ENCODE data around the gene CBX7.
A peak's percentile ranks its signal among the peaks of the same experiment; 100 is the strongest.
"Not testable (repeated sequence)": the region's sequence is repeated elsewhere in the genome, so short reads cannot be mapped to it uniquely, and the experiment has no call there.

CBX7 gene

DNA sequence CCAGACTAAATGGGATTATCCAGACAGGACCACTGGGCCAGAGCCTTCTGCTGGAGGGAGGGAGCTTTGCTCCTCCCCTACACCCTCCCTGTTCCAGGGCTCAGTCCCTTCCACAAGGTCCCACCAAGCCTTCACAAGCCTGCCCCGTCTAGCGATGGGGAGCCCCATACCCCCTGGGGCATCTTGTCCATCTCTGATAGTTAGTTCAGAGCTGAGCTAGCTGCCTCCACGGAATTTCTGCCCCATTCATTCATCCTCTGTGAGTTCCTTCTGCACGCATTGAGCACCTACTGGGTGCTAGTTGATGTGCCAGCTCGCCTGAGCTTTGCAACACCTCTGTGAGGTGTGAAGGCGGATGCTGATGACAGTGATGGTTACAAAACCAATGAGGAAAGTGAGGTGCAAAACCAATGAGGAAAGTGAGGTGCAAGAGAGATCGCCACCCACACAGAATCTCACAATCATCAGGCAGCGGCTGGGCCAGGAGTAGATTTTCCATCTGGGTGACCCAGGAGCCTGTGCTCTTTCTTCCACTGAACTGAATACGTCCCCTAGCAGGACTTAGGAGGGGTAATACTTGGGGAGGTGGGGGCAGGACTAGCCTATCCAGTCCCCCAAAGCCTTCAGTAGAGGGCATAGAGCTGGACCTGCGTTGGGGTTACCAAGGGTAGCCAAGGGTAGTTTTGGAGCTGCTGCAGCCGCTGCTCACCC lies 21.5 kb upstream of the CBX7 start:
- peak; percentile 82 for DNase-seq

DNA sequence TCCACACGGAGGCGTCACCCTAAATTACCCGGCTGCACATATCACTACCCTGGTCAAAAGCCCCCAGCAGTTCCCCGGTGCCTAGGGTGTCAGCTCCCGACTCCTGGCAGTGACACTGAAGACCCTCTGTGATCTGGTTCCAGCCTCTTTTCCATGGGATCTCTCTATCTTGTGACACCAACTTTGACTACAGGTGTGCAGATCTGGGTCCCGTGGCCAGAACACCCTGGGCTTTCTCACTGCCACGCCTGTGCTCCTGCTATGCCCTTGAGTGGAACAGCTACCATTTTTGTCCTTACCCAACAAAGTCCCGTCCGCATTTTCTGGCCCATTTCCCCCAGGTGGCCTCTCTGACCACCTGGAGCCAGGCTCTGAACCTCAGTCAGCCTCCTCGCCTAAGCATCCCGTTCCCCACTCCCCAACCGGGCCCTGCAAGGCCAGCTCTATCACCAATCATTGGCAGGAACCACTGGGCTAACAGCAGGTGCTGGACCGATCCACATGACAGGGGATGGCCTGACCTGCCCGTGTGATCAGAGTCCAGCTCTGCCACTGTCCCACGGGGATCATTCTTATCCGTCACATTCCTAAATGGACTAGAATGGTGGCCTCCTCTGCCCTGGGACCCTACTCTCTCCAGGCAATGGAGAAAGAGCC lies 20.7 kb upstream of the CBX7 start:
- DNase-seq = no peak

DNA sequence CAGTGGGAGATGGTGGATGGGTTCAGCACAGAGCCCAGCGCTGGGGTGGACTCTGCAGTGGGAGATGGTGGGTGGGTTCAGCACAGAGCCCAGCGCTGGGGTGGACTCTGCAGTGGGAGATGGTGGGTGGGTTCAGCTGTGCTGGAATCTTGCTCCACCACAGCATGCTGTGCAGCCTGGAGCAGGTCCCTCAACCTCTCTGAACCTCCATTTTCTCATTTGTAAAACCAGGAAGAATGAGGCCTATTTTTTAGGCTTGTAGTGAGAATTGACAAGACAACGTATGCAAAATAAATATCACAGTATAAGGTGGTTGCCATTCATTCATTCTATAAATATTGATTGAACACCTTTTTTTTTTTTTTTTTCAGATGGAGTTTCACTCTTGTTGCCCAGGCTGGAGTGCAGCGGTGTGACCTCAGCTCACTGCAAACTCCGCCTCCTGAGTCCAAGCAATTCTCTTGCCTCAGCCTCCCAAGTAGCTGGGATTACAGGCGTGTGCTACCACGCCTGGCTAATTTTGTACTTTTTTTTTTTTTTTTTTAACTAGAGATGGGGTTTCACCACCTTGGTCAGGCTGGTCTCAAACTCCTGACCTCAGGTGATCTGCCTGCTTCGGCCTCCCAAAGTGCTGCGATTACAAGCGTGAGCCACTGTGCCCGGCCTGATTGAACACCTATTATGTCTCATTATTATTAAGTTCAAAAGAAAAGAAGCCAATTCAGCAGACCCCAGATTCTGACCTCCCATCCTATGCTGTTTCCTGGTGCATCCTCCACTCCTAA lies 20.0 kb upstream of the CBX7 start:
- not testable (repeated sequence) for DNase-seq

DNA sequence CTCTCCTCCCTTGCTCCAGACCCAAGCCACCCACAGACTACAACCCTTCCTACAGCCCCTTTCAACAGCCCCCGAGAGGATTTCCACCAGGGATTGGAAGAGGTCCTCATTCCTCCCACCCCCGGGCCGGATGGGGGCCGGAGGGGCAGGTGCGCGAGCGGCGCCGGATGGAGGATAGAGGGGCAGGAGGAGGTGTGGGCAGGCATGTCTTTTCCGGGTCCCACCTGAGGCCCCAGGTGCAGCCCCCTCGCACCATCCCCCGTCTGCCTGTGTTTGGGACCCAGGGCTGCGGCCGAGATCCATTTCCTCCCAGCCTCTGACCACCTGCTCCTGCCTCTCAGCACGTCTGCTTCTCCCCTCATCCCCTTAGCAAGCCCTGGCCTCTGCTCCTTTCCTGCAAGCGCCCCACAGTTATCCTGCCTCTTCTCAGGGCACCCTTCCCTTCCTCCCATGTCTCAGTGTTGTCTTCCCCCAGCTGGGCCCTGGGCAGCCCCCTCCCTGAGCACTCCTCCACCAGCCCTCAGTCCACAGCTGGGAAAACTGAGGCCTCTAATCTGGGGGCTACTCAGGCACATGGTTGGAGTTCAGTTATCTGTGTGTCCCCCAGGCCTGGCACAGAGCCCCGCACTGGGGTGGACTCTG lies 19.3 kb upstream of the CBX7 start:
- no peak for DNase-seq

DNA sequence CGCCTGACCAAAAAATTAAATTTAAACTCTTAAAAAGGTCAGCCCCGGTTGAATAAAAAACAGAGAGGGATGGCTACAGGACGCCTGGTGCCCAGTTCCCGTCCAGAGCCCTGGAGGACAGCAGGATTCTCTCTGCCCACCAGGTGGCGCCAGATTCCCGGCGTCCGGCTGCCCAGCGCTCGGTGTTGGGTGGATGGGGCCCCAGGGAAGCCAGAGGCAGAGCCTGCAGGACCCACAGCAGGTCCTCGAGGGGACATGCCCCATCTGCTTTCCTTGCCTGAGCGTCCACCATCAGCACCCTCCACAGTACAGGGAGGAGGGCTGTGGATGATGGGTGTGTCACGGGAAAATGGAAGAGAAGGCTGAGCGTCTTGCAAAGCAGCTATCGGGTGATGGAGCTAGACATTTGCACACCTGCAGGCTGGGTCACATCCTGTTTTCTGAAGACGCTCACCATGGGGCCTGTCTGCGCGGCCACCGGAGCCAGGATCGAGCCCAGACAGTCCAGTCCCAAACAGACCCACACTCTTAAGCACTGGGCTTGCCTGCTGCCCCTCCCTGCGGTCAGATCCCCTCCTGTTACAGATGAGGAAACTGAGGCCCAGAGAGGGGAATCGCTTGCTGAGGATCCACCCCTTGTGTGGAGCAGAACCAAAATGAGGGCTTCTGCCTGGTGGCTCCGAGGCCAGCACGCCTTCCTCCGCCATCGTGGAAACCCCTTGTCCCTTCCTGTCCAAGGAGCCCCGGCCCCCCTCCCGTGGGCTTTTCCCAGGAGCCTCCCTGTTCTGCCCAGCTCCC lies 18.5 kb upstream of the CBX7 start:
- DNase-seq = peak; percentile 87

DNA sequence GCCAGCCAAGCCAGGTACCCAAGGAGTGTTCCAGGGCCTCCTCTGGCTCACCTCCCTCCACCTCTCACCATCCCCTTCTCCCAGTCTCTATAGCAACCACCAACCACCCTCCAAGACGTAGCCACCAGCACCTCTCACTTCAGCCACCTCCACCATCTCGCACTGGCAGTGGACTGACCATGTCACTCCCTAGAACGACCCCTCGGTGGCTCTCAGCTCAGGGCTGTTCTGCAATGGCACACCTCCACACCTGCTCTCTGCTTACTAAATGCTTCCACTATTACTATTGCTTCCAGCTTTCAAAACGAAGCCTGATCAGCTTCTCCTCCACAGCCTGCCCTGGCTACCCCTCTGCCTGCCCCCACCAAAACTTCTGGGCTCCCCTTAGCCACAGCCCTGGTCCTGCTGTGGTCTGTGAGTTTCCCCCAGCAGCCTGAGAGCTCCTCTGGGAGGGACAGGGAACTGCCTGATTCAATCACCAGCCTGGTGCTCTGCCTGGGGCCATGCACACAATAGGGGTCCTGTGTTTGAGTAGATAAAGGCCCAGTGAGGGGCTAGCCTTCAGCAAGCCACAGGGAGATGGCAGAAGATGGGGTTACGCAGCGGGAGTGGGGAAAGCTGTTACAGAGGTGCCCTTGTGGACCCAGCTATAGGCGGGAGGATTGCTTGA lies 17.5 kb upstream of the CBX7 start:
- DNase-seq = no peak

DNA sequence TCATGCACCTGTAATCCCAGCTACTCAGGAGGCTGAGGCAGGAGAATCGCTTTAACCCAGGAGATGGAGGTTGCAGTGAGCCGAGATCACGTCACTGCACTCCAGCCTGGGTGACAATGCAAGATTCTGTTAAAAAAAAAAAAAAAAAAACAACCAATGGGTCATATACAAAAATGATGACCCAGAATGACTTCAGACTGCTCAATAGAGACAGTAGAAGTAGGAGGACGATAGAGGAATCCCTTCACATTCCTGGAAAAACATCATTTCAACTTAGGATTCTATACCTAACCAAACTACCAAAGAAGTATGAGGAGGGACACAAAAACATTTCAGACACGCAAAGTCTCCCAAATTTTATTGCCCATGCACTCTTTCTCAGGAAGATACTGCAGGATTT lies 14.1 kb upstream of the CBX7 start:
- no peak for DNase-seq

DNA sequence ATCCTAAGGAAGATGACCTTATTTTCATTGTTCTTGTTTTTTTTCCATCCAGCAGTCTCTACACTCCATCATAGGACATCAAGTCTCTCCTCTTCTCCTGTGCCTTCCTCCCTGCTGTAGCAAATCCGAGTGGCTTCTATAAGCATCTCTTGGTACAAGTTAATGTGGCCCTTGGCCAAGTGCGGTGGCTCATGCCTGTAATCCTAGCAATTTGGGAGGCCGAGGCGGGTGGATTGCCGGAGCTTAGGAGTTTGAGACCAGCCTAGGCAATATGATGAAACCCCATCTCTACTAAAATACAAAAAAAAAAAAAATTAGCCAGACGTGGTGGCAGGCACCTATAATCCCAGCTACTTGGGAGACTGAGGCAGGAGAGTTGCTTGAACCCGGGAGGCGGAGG lies 3.6 kb upstream of the CBX7 start:
- DNase-seq = not testable (repeated sequence)

DNA sequence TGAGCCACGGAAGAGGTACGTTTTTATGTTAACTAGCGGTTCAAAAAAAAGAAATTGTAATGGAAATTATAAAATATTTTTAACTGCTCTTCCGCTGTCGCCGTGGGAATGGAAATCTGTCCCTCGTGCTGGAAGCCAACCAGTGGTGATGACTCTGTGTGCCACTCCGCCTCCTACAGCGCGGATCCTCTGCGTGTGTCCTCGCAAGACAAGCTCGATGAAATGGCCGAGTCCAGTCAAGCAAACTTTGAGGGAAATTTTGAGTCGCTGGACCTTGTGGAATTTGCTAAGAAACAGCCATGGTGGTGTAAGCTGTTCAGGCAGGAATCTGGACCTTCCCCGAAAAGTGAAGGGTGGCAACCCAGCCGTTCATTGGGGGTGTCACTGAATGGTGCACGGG lies 2.9 kb upstream of the CBX7 start:
- DNase-seq = no peak

DNA sequence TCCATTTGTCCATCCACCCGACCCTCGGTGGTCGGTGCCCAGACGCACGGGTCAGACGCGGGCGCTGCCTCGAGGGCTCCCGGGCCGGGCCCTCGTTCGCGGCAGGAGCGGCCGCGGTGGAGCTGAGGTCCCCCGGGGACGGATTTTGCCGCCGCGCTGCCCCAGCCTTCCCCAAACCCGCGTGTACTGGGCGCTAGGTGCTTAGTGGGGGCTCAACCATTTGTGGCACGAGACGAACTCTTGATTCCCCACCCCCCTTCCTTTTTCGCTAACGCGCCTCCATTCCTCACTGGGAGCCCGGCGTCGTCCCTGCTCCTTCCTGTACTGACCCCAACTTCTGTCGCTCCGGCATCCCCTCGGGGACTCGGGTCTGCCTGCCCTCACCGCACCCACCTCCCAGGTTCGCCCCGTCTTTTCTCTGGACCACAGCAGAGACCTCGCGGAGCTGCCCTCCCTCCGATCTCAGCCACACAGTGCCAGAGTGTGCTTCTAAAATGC lies 789 bp upstream of the CBX7 start:
- no peak for DNase-seq

DNA sequence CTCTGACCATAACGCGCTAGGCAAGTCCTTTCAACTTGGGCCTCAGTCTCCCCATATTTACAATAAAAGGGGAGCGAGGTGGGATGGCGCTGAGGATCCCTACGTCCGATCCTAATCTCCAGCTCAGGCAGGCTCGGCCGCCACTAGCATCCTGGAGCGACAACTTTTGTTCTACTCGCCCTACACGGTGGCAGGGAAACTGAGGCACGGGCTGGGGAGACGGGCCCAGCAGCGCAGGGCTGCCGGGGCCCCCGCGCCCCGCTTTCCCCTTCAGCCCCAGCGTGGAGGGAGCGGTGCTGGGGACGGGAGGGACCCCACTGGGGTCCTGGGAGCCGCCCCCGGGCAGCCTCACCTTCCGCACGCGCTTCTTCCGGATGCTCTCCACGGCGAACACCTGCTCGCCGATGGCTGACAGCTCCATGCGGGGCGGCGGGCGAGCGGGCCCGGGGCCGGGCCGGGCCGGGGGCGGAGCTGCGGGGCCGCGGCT lies 413 bp downstream of the CBX7 start:
- no peak for DNase-seq

DNA sequence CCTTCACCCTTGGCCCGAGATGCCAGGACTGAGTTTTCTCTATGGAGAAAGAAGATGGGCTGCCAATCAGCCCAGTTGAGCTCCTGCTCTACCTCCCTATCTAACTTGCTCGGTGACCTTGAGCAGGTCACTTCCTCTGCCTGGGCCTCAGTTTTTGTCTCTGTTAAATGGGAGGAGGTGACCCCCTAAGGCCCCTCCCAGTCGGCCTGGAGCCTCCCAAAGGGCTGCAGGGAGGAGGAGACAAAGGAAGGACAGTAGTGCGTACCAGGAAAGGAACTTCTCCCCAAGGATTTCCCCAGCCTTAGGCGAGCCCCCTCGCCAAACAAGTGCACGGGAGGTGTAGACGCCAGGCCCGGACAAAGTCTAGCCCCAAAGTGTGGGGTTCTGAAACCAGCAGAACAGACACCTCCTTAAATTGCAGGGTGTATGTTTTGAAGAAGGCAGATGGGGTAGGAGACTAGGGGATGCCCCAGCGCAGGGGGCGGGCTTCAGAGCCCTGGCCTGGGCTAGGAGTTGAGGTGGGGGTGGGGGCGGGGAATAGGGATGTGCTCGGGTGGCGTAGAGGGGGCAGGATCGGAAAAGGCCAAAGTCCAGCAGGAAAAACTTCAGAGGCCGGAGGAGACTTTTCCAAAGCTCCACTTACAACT lies 1.0 kb downstream of the CBX7 start:
- DNase-seq = peak; percentile 56

DNA sequence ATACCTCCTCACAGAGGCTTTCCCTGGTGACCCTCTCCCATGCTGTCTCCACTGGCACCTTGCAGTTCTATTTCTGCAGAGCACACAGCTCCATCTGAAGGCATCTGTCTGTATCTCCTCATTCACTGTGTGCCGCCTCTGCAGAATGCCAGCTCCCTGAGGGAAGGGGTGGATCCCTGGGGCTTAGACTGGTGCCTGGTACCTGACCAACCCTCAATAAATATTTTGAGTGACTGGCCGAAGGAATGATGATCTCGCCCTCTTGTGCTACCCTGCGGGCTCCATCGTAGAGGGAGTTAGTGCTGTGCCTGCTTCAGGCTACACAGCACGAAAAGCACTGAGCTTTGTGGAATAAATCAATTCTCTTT lies 1.6 kb downstream of the CBX7 start:
- DNase-seq = no peak

DNA sequence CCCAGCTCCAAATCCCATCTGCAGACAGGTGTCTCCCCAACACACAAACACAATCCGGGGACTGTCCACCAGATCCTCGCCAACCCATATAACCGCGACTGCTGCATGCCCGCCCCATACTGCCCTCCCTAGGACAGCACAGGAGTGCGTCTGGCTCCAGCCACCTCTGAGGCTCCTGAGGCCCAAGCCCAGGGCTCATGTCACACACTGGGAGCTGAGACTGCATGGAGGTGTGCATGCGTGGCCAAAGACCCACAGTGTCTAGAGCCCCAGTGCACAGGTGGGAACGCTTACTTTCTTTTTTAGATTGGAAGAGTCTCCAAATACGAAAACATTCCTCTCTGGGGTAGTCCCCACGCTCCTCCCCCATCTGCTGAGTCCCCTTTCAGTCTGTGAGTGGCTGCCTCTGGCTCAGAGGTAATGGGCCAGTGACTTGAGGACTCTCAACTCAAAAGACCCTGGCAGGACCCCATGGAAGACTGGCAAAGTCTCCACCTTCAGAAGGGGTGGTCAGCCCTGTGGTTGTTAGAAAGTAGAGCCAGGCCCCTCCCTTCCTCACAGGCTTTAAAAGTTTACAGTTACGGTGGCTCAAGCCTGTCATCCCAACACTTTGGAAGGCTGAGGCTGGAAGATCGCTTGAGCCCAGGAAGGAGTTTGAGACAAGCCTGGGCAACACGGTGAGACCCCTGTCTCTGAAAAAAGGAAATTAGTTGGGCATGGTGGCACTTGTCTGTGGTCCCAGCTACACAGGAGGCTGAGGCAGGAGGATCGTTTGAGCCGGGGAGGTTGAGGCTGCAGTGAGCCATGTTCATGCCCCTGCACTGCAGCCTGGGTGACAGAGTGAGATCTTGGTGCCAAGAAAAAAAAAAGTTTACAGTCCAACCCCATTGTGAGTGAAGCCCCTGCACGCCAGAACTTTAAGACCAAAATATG lies 2.3 kb downstream of the CBX7 start:
- no peak for DNase-seq

DNA sequence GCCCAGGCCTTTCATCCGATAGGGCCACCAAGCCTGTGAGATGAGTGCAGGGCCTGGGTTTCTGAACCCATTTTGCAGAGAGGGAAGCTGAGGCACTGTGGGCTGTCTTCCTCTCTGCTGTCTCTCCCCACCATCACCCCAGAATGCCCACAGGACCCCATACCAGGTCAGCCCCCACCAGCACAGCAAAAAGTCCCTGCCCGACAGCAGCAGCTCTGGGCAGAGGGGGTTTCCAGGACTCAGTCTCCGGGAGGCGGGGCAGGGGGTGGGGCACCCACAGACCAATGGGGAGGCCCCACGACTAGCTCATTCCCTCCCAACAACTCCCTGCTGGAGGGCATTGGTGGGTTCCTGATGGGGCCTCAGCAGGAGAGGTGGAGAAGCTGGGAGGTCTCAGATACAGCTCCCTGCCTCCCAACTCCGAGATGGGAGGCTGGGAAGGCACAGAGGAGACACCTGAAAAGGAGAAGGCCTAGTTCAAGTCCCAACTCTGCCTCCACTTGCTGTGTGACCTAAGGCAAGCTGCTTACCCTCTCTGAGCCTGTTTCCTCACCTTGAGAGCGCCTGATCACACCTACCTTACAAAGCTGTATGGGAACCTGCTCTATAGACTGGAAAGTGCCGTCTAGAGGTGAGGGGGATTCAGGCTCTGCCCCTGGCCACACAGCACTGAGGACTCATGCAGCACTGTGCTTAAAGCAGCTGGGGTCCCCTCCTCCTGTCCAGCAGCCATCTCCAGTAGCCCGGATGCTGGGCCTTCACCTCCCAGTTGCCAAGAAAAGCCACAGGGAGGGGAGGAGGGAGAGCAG lies 3.5 kb downstream of the CBX7 start:
- peak; percentile 88 for DNase-seq

DNA sequence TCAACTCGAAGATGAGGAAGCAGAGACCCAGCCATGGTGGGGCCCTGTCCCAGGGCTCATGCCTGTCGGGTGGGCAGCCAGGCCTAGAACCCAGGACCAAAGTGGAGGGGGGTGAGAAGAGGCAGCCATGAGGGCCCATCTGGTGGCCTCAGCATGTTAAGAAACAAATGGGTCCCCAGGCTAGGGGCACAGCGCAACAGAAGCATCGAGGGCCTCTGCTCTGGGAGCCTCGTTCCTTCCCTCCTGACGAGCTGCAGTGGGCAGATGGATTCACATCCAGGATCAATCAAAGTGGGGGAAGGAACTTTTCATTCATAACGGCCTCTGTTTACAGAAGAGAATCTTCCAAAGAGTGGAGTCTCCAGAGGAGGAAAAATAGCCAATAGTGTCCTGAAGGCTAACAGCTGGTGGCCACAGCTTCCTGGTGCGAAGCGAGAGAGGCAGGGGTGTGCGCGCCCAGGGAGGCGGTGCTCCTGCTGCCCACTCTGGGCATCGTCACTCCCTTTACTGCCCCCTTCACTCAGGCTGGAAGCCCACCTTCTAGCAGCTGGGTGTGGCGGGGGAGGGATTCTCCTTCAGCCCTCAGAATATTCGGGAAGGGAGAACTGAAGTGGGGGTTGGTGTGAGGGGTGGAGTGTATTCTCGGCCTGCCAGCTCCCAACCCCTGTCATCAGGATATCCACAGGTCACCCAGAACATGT lies 4.3 kb downstream of the CBX7 start:
- DNase-seq = no peak

DNA sequence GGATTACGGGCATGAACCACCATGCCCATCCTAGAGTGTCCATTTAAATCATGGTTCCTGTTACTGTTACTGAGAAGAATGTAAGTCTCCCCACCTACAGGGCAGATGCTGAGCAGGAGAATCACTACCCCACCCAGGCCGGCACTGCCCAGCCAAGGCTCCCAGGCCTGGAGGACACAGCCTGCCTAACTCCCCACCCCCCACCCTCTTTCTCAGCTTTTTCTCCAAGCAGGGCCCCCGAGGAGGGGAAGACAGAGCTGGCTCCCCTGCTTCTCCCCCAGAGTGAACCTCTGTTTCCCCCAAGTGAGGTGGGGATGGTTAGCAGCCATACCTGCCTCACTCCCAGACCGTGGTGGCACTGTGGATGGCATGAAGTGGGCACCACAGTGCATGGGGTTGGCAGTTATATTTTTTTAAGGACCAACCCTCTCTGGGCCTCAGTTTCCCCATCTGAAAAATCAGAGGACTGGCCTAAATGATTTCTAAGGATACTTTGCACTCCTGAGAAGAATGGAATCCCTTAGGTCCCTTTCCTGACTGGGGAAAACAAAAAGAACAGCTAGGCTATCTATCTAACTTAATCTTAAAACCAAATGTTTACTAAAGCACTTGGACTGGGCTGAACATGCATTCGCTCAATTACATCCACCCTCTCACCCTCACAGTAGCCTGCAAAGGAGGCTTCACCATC lies 5.0 kb downstream of the CBX7 start:
- DNase-seq = no peak

All from CD4-positive, alpha-beta T cell treated with Interleukin-17A for 1 hour (primary cell).